Stomach smooth muscle (tissue), 2 donors: ENCODE measurements around the gene PPARG.

Source experiments
- H3K27ac ChIP-seq: one replicate; pipeline ENCODE4 v1.7.0; 2013; ENCODE audit warnings: mild to moderate bottlenecking, low read length, inconsistent platforms
- H3K27me3 ChIP-seq, 2 donors: one replicate each; pipeline ENCODE4 v1.7.0; 2013; ENCODE audit warnings: low read length in 2 of 2; ENCODE audit not compliant: insufficient read depth in 2 of 2, control insufficient read depth in 1 of 2
- H3K36me3 ChIP-seq, 2 donors: one replicate each; pipeline ENCODE4 v1.7.0; 2013; ENCODE audit warnings: low read length in 2 of 2; ENCODE audit not compliant: control insufficient read depth in 2 of 2, insufficient read depth in 2 of 2
- H3K4me1 ChIP-seq: one replicate; pipeline ENCODE4 v1.7.0; 2013; ENCODE audit warnings: low read length; ENCODE audit not compliant: control insufficient read depth, insufficient read depth
- H3K4me3 ChIP-seq, 2 donors: one replicate each; pipeline ENCODE4 v1.7.0; 2013; ENCODE audit warnings: low read length in 2 of 2
- H3K9ac ChIP-seq, 2 donors: one replicate each; pipeline ENCODE4 v1.7.0; 2013; ENCODE audit warnings: low read length in 2 of 2, mild to moderate bottlenecking in 1 of 2
- H3K9me3 ChIP-seq, 2 donors: one replicate each; pipeline ENCODE4 v1.7.0; 2013; ENCODE audit warnings: low read length in 2 of 2; ENCODE audit not compliant: control insufficient read depth in 2 of 2
- donor health status: healthy.
- donor health status: Pancreatic carcinoma.

The PPARG gene

GRCh38 chr3:12294885-12295580 lies 6.2 kb downstream of the PPARG start:
- Histone ChIP-seq H3K9ac (no peak overlapping the region), H3K36me3 (no peaks in the 10 kb centered on the region), H3K27me3 (no peaks in the 10 kb centered on the region), H3K4me1 (no peaks in the 10 kb centered on the region), H3K27ac (no peak overlapping the region), H3K9me3 (no peaks in the 10 kb centered on the region), H3K4me3 (no peak overlapping the region)

GRCh38 chr3:12296511-12296910 lies 7.6 kb downstream of the PPARG start:
- no peak overlapping the region for H3K4me3 ChIP-seq
- H3K4me1 ChIP-seq, result no peaks in the 10 kb centered on the region
- no peak overlapping the region for H3K27ac ChIP-seq
- no peaks in the 10 kb centered on the region for H3K9me3 ChIP-seq
- no peaks in the 10 kb centered on the region for H3K36me3 ChIP-seq
- no peaks in the 10 kb centered on the region for H3K27me3 ChIP-seq
- H3K9ac ChIP-seq, result no peak overlapping the region

GRCh38 chr3:12299026-12299425 lies 10.2 kb downstream of the PPARG start:
- Histone ChIP-seq H3K27me3 (no peaks in the 10 kb centered on the region), H3K9me3 (no peaks in the 10 kb centered on the region), H3K27ac (no peak overlapping the region), H3K4me1 (no peaks in the 10 kb centered on the region), H3K9ac (no peak overlapping the region), H3K36me3 (no peaks in the 10 kb centered on the region), H3K4me3 (no peak overlapping the region)

GRCh38 chr3:12300137-12300536 lies 11.3 kb downstream of the PPARG start:
- no peak overlapping the region for H3K9ac ChIP-seq
- H3K27ac ChIP-seq, result no peak overlapping the region
- no peaks in the 10 kb centered on the region for H3K9me3 ChIP-seq
- no peaks in the 10 kb centered on the region for H3K27me3 ChIP-seq
- H3K4me3 ChIP-seq, result no peak overlapping the region
- H3K36me3 ChIP-seq, result no peaks in the 10 kb centered on the region
- H3K4me1 ChIP-seq, result no peaks in the 10 kb centered on the region

- Histone ChIP-seq H3K27me3 (no peaks in the 10 kb centered on the region), H3K9me3 (no peaks in the 10 kb centered on the region), H3K27ac (no peak overlapping the region), H3K4me1 (no peaks in the 10 kb centered on the region), H3K9ac (no peak overlapping the region), H3K4me3 (no peak overlapping the region), H3K36me3 (no peaks in the 10 kb centered on the region)
These were observed 12.2 kb downstream of the PPARG start for GRCh38 chr3:12301031-12301430.

GRCh38 chr3:12301513-12301912 lies 12.6 kb downstream of the PPARG start:
- H3K4me1 ChIP-seq, result no peaks in the 10 kb centered on the region
- no peak overlapping the region for H3K4me3 ChIP-seq
- H3K9me3 ChIP-seq, result no peaks in the 10 kb centered on the region
- no peak overlapping the region for H3K27ac ChIP-seq
- H3K36me3 ChIP-seq, result no peaks in the 10 kb centered on the region
- no peak overlapping the region for H3K9ac ChIP-seq
- H3K27me3 ChIP-seq, result no peaks in the 10 kb centered on the region

GRCh38 chr3:12302564-12302963 lies 13.7 kb downstream of the PPARG start:
- no peak overlapping the region for H3K4me3 ChIP-seq
- H3K9me3 ChIP-seq, result no peaks in the 10 kb centered on the region
- H3K4me1 ChIP-seq, result no peaks in the 10 kb centered on the region
- no peak overlapping the region for H3K9ac ChIP-seq
- no peaks in the 10 kb centered on the region for H3K36me3 ChIP-seq
- H3K27me3 ChIP-seq, result no peaks in the 10 kb centered on the region
- H3K27ac ChIP-seq, result no peak overlapping the region

- Histone ChIP-seq H3K9ac (no peak overlapping the region), H3K4me3 (no peak overlapping the region), H3K36me3 (no peaks in the 10 kb centered on the region), H3K9me3 (no peaks in the 10 kb centered on the region), H3K27ac (no peak overlapping the region), H3K4me1 (no peaks in the 10 kb centered on the region), H3K27me3 (no peaks in the 10 kb centered on the region)
These were observed 14.7 kb downstream of the PPARG start for GRCh38 chr3:12303534-12303933.

- Histone ChIP-seq H3K4me3 (no peak overlapping the region), H3K27me3 (no peaks in the 10 kb centered on the region), H3K36me3 (no peaks in the 10 kb centered on the region), H3K27ac (no peak overlapping the region), H3K9ac (no peak overlapping the region), H3K4me1 (no peaks in the 10 kb centered on the region), H3K9me3 (no peaks in the 10 kb centered on the region)
These were observed 15.1 kb downstream of the PPARG start for GRCh38 chr3:12303993-12304392.

GRCh38 chr3:12307136-12307535 lies 18.3 kb downstream of the PPARG start:
- Histone ChIP-seq H3K36me3 (no peaks in the 10 kb centered on the region), H3K9ac (no peak overlapping the region), H3K9me3 (no peaks in the 10 kb centered on the region), H3K4me3 (no peak overlapping the region), H3K27ac (no peak overlapping the region), H3K4me1 (no peaks in the 10 kb centered on the region), H3K27me3 (no peaks in the 10 kb centered on the region)

GRCh38 chr3:12308517-12308916 lies 19.6 kb downstream of the PPARG start:
- H3K4me1 ChIP-seq, result no peaks in the 10 kb centered on the region
- H3K27ac ChIP-seq, result no peak overlapping the region
- H3K9ac ChIP-seq, result no peak overlapping the region
- no peaks in the 10 kb centered on the region for H3K36me3 ChIP-seq
- H3K27me3 ChIP-seq, result no peaks in the 10 kb centered on the region
- no peaks in the 10 kb centered on the region for H3K9me3 ChIP-seq
- H3K4me3 ChIP-seq, result no peak overlapping the region
